ENCODE data around the gene CYTH2.

The CYTH2 gene

GRCh38 chr19:48496959-48497727 lies 28.0 kb downstream of the CYTH2 start:
- no peak for DNase-seq

GRCh38 chr19:48497728-48498594 lies 28.8 kb downstream of the CYTH2 start:
- DNase-seq, result no peak

GRCh38 chr19:48498595-48499311 lies 29.6 kb downstream of the CYTH2 start:
- DNase-seq, result no peak

DNA sequence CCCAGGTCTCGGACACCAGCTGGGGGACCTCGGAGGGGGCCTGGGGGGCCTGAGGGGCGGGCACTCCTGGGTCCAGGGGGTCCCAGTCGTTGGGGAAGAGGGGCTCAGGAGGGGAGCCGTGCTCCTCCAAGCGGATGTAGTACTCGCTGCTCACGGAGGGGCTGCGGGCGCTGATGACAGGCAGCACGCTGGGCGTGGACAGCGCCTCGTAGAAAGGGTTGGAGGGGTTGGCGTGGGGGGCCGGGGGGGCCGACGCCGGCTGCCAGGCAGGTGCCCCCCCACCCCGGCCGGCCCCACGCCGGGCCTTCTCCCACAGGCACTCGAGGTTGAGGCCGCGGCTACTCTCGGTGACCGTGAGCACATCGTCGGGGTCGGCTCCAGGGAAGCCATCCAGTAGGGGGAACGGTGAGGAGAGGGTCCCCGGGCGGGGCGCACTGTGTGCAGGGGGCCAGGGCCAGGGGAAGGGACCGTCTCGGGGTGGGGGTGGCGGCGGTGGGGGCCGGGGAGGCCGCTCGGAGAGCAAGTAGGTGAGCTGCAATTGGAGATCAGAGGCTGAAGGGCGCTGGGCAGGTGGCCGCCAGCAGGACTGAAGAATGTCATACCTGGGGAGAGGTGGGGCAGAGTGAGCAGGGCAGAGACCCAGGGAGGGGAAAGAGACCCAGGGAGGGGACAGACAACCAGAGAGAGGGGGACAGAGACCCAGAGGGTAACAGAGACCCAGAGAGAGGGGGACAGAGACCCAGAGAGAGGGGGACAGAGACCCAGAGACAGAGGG lies 30.3 kb downstream of the CYTH2 start:
- DNase-seq, result no peak

- no peak for DNase-seq
Measured at GRCh38 chr19:48500830-48501493, 31.8 kb downstream of the CYTH2 start.

- peak; percentile 98 for DNase-seq
Measured at GRCh38 chr19:48501494-48502349, 32.6 kb downstream of the CYTH2 start.

DNA sequence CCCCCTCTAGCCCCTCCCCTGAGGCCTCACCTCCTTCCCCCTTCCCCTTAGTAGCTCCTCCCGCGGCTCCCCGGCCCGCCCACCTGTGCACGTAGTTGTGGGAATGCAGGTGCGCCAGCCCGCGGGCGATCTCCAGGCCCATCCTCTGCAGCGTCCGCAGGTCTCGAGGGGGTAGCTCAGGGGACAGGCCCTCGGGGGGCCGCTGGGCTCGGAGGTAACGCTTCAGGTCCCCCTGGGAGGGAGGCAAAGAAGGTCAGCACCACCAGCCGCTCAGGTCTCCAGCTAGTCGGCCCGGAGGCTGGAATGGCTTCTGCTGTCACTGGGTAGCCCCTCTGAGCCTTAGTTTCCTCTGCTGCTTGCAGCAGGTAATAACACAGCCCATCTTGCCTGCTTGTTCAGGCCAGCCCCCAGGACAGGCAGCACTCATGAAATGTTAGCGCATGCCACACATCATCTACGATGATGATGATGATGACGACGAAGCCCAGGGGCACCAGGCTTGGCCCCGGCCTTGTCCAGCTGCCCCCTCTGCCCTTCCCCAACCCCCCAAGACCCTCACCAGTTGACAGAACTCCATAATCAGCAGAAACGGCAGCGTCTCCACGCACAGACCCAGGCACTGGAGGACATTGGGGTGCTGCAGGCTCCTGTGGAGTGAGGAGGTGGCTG lies 33.3 kb downstream of the CYTH2 start:
- no peak for DNase-seq

DNA sequence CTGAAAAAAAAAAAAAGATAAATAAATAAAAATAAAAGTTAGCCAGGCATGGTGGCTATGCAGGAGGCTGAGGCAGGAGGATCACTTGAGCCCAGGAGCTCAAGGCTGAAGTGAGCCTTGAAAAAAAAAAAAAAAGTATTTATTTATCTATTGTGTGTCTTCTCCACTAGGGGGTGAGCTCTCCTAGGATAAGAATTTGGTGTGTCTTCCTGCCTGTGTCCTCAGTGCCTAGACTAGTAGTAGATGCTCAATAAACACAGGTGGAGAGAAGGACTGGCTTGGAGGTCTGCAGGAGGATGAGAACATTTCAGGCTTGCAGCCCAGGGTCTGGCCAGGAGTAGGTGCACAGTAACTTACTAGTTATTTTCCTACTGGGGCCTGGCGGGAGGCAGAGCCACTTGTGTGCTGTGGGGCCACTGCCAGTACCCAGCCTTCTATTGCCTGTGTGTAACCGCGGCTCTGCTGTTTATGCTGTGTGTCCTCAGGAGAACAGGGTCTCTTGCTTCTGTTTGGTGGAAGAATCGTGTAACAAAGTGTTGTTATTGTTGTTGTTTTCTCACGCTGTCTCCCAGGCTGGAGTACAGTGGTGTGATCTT lies 37.1 kb downstream of the CYTH2 start:
- DNase-seq, result peak; percentile 18

GRCh38 chr19:48507911-48508439 lies 38.8 kb downstream of the CYTH2 start:
- DNase-seq, result no peak

DNA sequence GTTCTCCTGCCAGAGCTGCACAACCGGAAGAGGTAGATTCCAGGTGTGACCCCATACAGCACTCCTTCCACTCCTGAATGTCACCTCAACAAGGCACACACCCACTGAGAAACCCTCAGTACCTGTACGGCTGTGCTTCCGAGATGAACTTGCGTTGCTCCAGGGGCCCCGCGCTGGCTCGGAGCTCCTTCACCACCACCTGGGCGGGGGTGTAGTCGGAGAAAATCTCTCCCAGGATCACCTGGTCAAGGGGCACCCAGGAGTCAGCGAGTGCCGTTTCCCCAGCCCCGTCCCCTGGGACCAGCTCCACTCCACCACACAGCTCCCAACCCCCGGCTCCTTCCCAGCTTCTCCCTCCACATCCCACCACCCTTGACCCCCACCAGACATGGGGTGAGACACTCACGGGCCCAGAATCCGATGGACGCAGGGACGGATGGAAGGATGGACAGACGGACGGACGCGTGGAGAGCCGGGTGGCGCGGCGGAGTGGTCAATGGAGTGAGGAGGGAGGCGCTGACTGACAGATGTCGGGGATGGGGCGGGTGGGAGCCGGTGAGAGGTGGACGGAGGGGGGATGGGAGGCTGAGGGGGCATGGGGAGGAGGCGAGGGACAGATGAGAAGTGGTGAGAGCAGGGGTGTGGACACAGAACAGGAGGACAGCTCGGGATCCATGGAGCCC lies 39.7 kb downstream of the CYTH2 start:
- DNase-seq, result no peak

DNA sequence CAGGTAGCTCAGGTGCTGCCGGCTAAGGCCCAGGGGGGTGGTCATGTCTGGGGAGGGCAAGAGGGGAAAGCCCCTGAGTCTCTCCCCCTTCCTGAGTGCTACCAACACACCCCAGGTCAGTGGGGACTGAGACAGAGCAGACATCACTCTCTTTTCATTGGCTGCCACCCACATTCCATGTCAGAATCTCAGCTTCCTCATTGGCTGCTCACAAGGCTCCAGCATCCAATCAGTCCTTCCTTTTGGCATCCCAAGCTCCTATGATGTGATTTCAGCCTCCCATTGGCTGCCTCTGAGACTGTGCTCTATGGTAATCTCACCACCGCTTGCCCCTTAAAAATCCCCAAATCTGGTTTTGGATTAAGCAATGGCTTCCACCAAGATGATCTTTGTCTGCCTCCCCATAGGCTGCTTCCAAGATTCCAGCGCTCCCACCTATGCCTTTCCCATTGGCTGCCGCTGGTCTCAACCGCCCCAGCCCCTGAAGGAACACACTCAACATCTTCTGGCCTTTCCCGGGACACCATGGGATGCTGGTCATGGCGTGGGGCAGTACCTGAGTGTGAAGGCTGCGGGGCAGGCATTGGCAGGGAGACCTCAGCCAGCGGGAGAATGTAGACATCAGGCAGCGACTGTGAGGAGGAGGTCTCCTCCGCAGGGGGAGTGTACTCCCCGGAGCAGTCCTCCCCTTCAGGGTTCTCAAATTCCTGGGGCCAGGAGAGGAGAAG lies 40.5 kb downstream of the CYTH2 start:
- DNase-seq, result no peak

GRCh38 chr19:48510421-48511268 lies 41.5 kb downstream of the CYTH2 start:
- peak; percentile 49 for DNase-seq

- no peak for DNase-seq
Measured at GRCh38 chr19:48511321-48511731, 42.2 kb downstream of the CYTH2 start.

GRCh38 chr19:48511800-48512503 lies 42.8 kb downstream of the CYTH2 start, which contains the start of gene LMTK3:
LMTK3 (minus strand) TSS chr19:48511835; CDS start chr19:48511576, 259 bp downstream.
- DNase-seq, result peak; percentile 41

GRCh38 chr19:48512504-48513288 lies 43.5 kb downstream of the CYTH2 start:
- no peak for DNase-seq

All from NCI-H2171 (cell line).